GM12878 (cell line): ENCODE measurements around the gene PRR3. TPM values are rescaled to one million over a fixed set of nuclear protein-coding genes. Genes with fewer than 3 reads are reported as not detected.

Experiments
- ATAC-seq: fragments of 200-7000 bp; cut with Tn5 transposase; 3 replicates; pipeline ENCODE4 v1.9.1; 2020; ENCODE audit warnings: mild to moderate bottlenecking, moderate library complexity
- BruUV-seq: library from RNA; stranded (reverse); fragments of 400-500 nt; replicated peaks from 2 replicates; lab custom pipeline; 2021; lab: Mats Ljungman, UMichigan
- CTCF ChIA-PET: fragments of 300-600 bp; sonication (Branson Sonifier 250); formaldehyde crosslinking; extraction: SDS; loops from one replicate; lab custom pipeline; 2021; ENCODE audit warnings: inconsistent platforms; lab: Yijun Ruan, JAX
- POLR2A ChIA-PET: fragments of 350-600 bp; formaldehyde crosslinking; extraction: SDS; loops from one replicate; lab custom pipeline; 2021; ENCODE audit warnings: inconsistent platforms; lab: Charles Lee
- RAD21 ChIA-PET: fragments of 300-600 bp; sonication (Branson Sonifier 250); formaldehyde crosslinking; loops from one replicate; lab custom pipeline; 2023; ENCODE audit warnings: antibody characterized with exemption; ENCODE audit not compliant: unreplicated experiment; lab: Charles Lee
- SMC1A ChIA-PET: fragments of 300-600 bp; sonication (Branson Sonifier 250); formaldehyde crosslinking; loops from one replicate; lab custom pipeline; 2023; ENCODE audit not compliant: unreplicated experiment, uncharacterized antibody; lab: Charles Lee
- DNase-seq: peaks from one replicate; pipeline ENCODE4 v3.0.0-alpha.2; 2011; ENCODE audit warnings: low read depth, low spot score
- FAIRE-seq: peaks from 3 replicates; lab custom pipeline; 2011; peaks lifted over from hg19 to GRCh38; lab: Jason Lieb, UNC
- H2AFZ ChIP-seq: 2 replicates; pipeline ENCODE4 v1.6.0; 2011; ENCODE audit warnings: low read depth, low read length, control low read depth; ENCODE audit not compliant: control insufficient read depth
- H3K27ac ChIP-seq: 2 replicates; pipeline ENCODE4 v1.5.1; 2011; ENCODE audit warnings: control low read depth; ENCODE audit not compliant: control insufficient read depth, insufficient read depth
- H3K27me3 ChIP-seq, 2 experiments: replicated peaks in 1 of 2; 2 replicates each; pipeline versions ENCODE4 v1.6.0 to v1.6.1; 2011; ENCODE audit warnings: low read length in 1 of 2; ENCODE audit not compliant: control insufficient read depth in 2 of 2, insufficient read depth in 2 of 2
- H3K36me3 ChIP-seq, 2 experiments: 2 replicates each; pipeline ENCODE4 v1.5.1; 2011; ENCODE audit warnings: low read length in 1 of 2; ENCODE audit not compliant: control insufficient read depth in 2 of 2, insufficient read depth in 2 of 2
- H3K4me1 ChIP-seq: 2 replicates; pipeline ENCODE4 v1.6.1; 2011; ENCODE audit warnings: mild to moderate bottlenecking, low read length, moderate library complexity, mixed read lengths; ENCODE audit not compliant: control insufficient read depth, insufficient read depth
- H3K4me2 ChIP-seq: 2 replicates; pipeline ENCODE4 v1.6.0; 2011; ENCODE audit warnings: control low read depth; ENCODE audit not compliant: control insufficient read depth, insufficient read depth
- H3K4me3 ChIP-seq: fragments of 200-600 bp; sonication (generic); 2 replicates; pipeline ENCODE4 v1.5.1; 2016
- H3K79me2 ChIP-seq: 2 replicates; pipeline ENCODE4 v1.6.0; 2011; ENCODE audit warnings: low read length; ENCODE audit not compliant: control insufficient read depth, insufficient read depth
- H3K9ac ChIP-seq: 2 replicates; pipeline ENCODE4 v1.8.0; 2011; ENCODE audit warnings: low read length, control low read depth, mixed read lengths; ENCODE audit not compliant: control insufficient read depth, insufficient read depth
- H3K9me3 ChIP-seq: replicated peaks from 3 replicates; pipeline ENCODE4 v1.5.1; 2011; ENCODE audit warnings: mild to moderate bottlenecking, low read length; ENCODE audit not compliant: control insufficient read depth, insufficient read depth
- H4K20me1 ChIP-seq: 2 replicates; pipeline ENCODE4 v1.6.0; 2011; ENCODE audit not compliant: control insufficient read depth, insufficient read depth
- BRCA1 ChIP-seq: IDR thresholded peaks from 2 replicates; pipeline ENCODE4 v1.6.1; 2011; ENCODE audit warnings: low read depth, low read length, improper control_type of control experiment
- CREB1 ChIP-seq: IDR thresholded peaks from 2 replicates; pipeline ENCODE4 v1.6.1; 2012; ENCODE audit warnings: low read depth, mild to moderate bottlenecking, inconsistent platforms
- EED ChIP-seq: sonication (generic); IDR thresholded peaks from 2 replicates; pipeline ENCODE4 v1.6.1; 2016; ENCODE audit warnings: antibody characterized with exemption, low read depth
- EGR1 ChIP-seq, 2 experiments: IDR thresholded peaks; 1 replicate in 1 of 2; 2 replicates in 1 of 2; pipeline ENCODE4 v1.6.1; 2011 to 2012; ENCODE audit warnings: low read depth in 2 of 2, low read length in 2 of 2, borderline replicate concordance in 1 of 2, mild to moderate bottlenecking in 1 of 2, moderate library complexity in 1 of 2
- EZH2 ChIP-seq: IDR thresholded peaks from 2 replicates; pipeline ENCODE4 v1.6.1; 2012; ENCODE audit warnings: low read depth, mild to moderate bottlenecking, control low read depth, inconsistent platforms, low read length, borderline replicate concordance; ENCODE audit not compliant: control insufficient read depth
- GATAD2B ChIP-seq: fragments of 450-650 bp; conservative IDR thresholded peaks from 2 replicates; pipeline ENCODE4 v1.6.1; 2017; ENCODE audit warnings: low read depth, mild to moderate bottlenecking, moderate library complexity
- KLF5 ChIP-seq: fragments of 450-650 bp; IDR thresholded peaks from 2 replicates; pipeline ENCODE4 v1.6.1; 2014; ENCODE audit warnings: mild to moderate bottlenecking; ENCODE audit not compliant: partially characterized antibody
- PAX5 ChIP-seq: IDR thresholded peaks from 2 replicates; pipeline ENCODE4 v1.6.1; 2011; ENCODE audit warnings: low read depth, low read length, borderline replicate concordance
- STAT3 ChIP-seq: IDR thresholded peaks from 2 replicates; pipeline ENCODE4 v1.6.1; 2011; ENCODE audit warnings: low read depth, low read length, improper control_type of control experiment
- YY1 ChIP-seq: IDR thresholded peaks from 2 replicates; pipeline ENCODE4 v1.6.1; 2011; ENCODE audit warnings: low read depth, mild to moderate bottlenecking, low read length
- ZBED1 ChIP-seq: IDR thresholded peaks from 2 replicates; pipeline ENCODE4 v1.6.1; 2016; ENCODE audit warnings: borderline replicate concordance
- WGBS: methylation state at CpG from one replicate; pipeline ENCODE4 v1.1.6; 2016; ENCODE audit warnings: low lambda C conversion rate; ENCODE audit not compliant: insufficient replicate concordance, insufficient coverage; ENCODE audit errors: missing lambda C conversion rate; 5-methylcytosine and 5-hydroxymethylcytosine counted together
- in situ Hi-C: fragments of 300-500 bp; cut with MboI; formaldehyde crosslinking; loops from 9 replicates; pipeline ENCODE4 v1.14.3; 2018; ENCODE audit warnings: mixed read lengths
- intact Hi-C: fragments of 100-400 bp; cut with micrococcal nuclease; formaldehyde crosslinking; loops from one replicate; pipeline ENCODE4 v1.14.2; 2022; ENCODE audit not compliant: unreplicated experiment
- polyA plus RNA-seq, 11 experiments: library from polyadenylated mRNA; depleted of rRNA in 4 of 11; unstranded in 6 of 11; stranded (reverse) in 5 of 11; fragments of >200 nt; fragmentation: Nextera tagmentation in 4 of 11; fragmentation: Illumina TruSeq in 1 of 11; extraction: Ambion mirVana in 4 of 11; extraction: Trizol in 1 of 11; gene quantifications; 1 replicate in 1 of 11; 2 replicates in 10 of 11; pipeline versions ENCODE4 v1.2.1 to v1.2.3, GENCODE V29; 2011 to 2016; ENCODE audit warnings: inconsistent platforms in 2 of 11, missing spikeins in 2 of 11, low read depth in 1 of 11
- total RNA-seq, 4 experiments: library from RNA; depleted of rRNA in 3 of 4; stranded (reverse); fragments of >200 nt in 3 of 4; fragmentation: Illumina TruSeq in 1 of 4; extraction: Trizol in 1 of 4; gene quantifications; 2 replicates each; pipeline versions ENCODE4 v1.2.1 to v1.2.3, GENCODE V29; 2013 to 2021
- TF ChIP-seq, protein P1 (sequence below): IDR thresholded peaks from 2 replicates; pipeline ENCODE4 v1.6.1; 2012; ENCODE audit warnings: low read depth, low read length, improper control_type of control experiment
- TF ChIP-seq, protein P2 (sequence below): fragments of 450-650 bp; IDR thresholded peaks from 2 replicates; pipeline ENCODE4 v1.6.1; 2016; ENCODE audit warnings: mild to moderate bottlenecking

Gene PRR3
- total and polyA plus RNA-seq, 10 of the 15 experiments (the other 5 are each of a cell fraction or from before 2014, with no cell fraction given): 14.0 to 38.2 (median 20.5) TPM

DNA sequence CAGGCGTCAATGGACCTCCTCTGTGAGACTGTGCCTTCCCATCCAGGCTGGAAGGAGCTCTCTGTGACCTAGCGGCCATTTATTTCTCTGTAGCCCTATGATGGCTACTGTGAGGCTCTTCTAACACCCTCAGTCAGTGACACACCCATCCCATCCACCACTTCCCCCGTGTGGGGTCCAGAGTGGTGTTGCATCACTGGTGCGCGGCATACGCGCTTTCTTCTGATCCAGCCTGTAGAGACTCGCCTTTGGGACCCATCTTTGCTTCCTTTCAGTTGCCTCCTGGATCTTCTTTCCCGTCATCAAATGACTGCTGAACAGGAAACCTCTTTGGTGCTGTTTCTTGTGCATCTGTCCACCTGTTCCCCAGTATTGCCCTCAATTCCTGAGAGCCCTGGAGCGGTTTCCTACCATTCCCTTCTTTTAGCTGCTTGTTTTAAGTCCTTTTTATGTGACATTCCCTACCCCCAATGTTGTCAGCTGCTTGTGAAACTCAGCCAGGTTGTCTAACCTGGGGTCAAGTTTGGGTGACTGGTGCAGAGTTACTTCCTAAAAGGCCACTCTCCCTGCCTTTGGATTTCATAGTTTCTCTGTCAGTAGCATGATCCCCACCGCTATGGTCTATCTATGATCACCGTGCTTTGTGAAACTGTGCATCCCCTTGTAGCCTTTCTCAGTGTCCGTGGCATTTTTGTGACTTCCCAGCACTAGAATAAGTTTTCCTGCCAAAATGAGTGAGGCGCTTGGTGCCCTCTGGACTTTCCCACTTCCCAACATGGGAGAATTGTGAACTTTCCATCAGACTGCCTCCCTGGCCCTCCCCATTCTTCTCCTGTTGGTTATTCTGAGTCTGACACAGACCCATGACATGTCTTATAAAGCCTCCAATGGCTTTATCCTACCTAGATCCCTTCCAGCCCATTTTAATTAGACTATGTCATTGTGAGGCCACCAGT lies 5.7 kb downstream of the PRR3 start:
- CTCF ChIA-PET: interaction anchor here (1.0 to 1.6 kb wide), 2 partner anchors 22 to 34 kb away, joined by 4 to 5 read pairs; no protein-coding TSS in a partner anchor
- Histone ChIP-seq H3K4me3 (no peak overlapping the region), H3K36me3 (peaks cover 5% of the 10 kb centered on the region in 2 experiments; a peak in 3 of 4 replicates), H3K27ac (no peak overlapping the region), H3K79me2 (peaks cover 13% of the 10 kb centered on the region), H3K9me3 (no peaks in the 10 kb centered on the region)
- in situ Hi-C loops (no loop called here), intact Hi-C loops (no loop called here)
- TF ChIP-seq GATAD2B: no peak
- no peak for TF ChIP-seq YY1
- TF ChIP-seq, all 136 proteins: peak for 0
- SMC1A ChIA-PET: interaction anchor here (0.6 to 1.5 kb wide), 4 partner anchors 21 to 668 kb away, joined by 3 to 4 read pairs (median 4); no protein-coding TSS in a partner anchor
- RAD21 ChIA-PET: no interaction called here
- Histone ChIP-seq H3K4me2 (no peak overlapping the region), H3K9ac (no peak overlapping the region), H4K20me1 (no peaks in the 10 kb centered on the region), H3K4me1 (peaks cover 4% of the 10 kb centered on the region; the same call in 1 of the 2 replicates), H2AFZ (no peak overlapping the region), H3K27me3 (no peaks in the 10 kb centered on the region)
- no peak for DNase-seq
- no TSS peak for BruUV-seq
- ATAC-seq: no peak
- WGBS: 98% methylated on average over 14 of the region's 14 CpGs
- no peak for FAIRE-seq
- POLR2A ChIA-PET: no interaction called here

DNA sequence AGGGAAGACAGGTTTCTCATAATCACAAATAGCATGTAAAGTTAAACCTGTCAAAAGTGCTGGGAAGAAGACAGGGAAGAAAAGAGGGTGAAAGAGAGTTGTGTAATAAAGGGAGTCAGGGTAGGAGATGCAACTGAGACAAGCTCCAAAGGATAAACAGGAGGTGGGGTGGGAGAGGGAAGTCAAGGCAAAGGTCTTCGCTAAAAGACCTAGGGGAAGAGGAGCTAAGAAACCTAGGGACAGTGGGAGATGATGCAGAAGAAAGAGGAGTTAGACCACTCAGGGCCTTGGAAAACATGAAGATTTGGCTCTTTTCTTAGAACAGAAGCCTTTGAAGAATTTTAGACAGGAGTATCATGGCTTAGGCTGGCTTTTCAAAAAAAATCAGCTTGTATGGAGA lies 7.0 kb downstream of the PRR3 start:
- Histone ChIP-seq H3K27ac (no peak overlapping the region), H3K9me3 (no peaks in the 10 kb centered on the region), H3K4me2 (no peak overlapping the region), H3K9ac (no peak overlapping the region), H4K20me1 (no peaks in the 10 kb centered on the region), H3K4me3 (no peak overlapping the region), H3K79me2 (0 out of 2 replicates have a peak, but pooled peaks cover 2% of the 10 kb centered on the region), H2AFZ (no peak overlapping the region), H3K27me3 (no peaks in the 10 kb centered on the region), H3K36me3 (peaks cover 5% of the 10 kb centered on the region in 2 experiments; a peak in 3 of 4 replicates), H3K4me1 (no peaks in the 10 kb centered on the region)
- DNase-seq (no peak), FAIRE-seq (no peak), ATAC-seq (no peak)
- ChIA-PET CTCF (interaction anchor here (0.7 to 1.6 kb wide), 4 partner anchors 19 to 73 kb away, joined by 3 to 5 read pairs (median 4); no protein-coding TSS in a partner anchor), SMC1A (interaction anchor here (1.5 to 1.8 kb wide), 2 partner anchors 22 to 33 kb away, joined by 3 to 4 read pairs; no protein-coding TSS in a partner anchor), RAD21 (no interaction called here), POLR2A (no interaction called here)
- in situ Hi-C loops (no loop called here), intact Hi-C loops (no loop called here)
- WGBS: 100% methylated on average over 1 of the region's 1 CpG
- BruUV-seq: no TSS peak
- TF ChIP-seq CREB1 (no peak), PAX5 (no peak), EED (no peak), ZBED1 (no peak), EGR1 (IDR thresholded peaks at IDR 0.05; ENCODE audit: borderline replicate concordance in 1 of 2, low read depth in 2 of 2, low read length in 2 of 2) (no peak), STAT3 (no peak), KLF5 (no peak), EZH2 (no peak), BRCA1 (no peak)
- TF ChIP-seq, protein P1, sequence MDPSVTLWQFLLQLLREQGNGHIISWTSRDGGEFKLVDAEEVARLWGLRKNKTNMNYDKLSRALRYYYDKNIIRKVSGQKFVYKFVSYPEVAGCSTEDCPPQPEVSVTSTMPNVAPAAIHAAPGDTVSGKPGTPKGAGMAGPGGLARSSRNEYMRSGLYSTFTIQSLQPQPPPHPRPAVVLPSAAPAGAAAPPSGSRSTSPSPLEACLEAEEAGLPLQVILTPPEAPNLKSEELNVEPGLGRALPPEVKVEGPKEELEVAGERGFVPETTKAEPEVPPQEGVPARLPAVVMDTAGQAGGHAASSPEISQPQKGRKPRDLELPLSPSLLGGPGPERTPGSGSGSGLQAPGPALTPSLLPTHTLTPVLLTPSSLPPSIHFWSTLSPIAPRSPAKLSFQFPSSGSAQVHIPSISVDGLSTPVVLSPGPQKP: no peak
- TF ChIP-seq, protein P2, sequence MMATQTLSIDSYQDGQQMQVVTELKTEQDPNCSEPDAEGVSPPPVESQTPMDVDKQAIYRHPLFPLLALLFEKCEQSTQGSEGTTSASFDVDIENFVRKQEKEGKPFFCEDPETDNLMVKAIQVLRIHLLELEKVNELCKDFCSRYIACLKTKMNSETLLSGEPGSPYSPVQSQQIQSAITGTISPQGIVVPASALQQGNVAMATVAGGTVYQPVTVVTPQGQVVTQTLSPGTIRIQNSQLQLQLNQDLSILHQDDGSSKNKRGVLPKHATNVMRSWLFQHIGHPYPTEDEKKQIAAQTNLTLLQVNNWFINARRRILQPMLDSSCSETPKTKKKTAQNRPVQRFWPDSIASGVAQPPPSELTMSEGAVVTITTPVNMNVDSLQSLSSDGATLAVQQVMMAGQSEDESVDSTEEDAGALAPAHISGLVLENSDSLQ: no peak
